HG03521 (cell line): ENCODE data around the gene SUSD4.

Experiments
- ATAC-seq: cut with Tn5 transposase; IDR thresholded peaks from one replicate; pipeline ENCODE4 v1.9.1; 2021; ENCODE audit warnings: mild to moderate bottlenecking, moderate library complexity; ENCODE audit not compliant: unreplicated experiment

SUSD4 gene

GRCh38 chr1:223233410-223234169, 130.4 kb downstream of the SUSD4 start:
- no peak for ATAC-seq

GRCh38 chr1:223233019-223233409, 131.0 kb downstream of the SUSD4 start:
- ATAC-seq: no peak

DNA sequence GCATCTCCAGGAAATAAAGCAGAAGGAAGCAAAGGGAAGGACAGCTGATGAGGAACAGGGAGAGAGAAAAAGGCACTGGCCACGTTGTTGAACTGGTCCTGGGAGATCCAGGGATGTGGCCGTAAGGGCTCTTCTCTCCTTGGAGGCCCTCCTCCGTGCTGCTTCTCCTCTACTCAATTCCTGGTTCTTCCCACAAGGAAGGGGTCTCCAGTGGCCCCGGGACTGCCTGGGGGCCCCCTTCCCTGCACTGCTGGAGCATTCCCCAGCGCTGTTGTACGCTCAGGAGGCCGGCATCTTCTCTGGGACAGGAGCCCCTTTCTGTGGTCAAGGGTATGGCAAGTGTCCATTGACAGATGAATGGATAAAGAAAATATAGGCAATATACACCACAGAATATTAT, 132.4 kb downstream of the SUSD4 start:
- no peak for ATAC-seq

DNA sequence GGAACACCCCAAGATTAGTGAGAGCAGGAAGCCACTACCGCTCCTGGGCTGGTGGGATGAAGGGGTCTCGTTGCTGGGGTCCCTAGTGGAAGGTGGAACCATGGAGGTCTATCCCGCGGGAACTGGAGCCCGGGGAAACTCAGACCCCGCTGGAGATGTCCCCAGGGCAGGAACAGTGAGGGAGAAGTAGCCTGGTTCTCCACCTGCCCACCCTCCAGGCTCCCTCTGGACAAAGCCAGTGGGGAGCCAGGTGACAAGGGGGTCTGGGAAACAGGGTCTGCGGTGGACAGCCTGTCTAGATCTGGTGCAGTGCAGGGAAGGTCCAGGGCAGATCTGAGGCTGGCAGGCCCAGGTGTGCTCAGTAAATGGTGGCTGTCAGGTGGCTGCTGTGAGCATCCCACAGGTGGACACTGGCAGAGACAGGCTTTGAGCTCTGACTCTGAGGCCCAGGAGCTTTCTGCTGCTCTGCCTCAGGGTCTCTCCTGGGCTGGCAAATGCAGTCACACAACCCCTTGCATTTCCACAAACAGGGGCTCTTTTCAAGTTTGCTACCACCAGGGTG, 132.9 kb downstream of the SUSD4 start:
- no peak for ATAC-seq

DNA sequence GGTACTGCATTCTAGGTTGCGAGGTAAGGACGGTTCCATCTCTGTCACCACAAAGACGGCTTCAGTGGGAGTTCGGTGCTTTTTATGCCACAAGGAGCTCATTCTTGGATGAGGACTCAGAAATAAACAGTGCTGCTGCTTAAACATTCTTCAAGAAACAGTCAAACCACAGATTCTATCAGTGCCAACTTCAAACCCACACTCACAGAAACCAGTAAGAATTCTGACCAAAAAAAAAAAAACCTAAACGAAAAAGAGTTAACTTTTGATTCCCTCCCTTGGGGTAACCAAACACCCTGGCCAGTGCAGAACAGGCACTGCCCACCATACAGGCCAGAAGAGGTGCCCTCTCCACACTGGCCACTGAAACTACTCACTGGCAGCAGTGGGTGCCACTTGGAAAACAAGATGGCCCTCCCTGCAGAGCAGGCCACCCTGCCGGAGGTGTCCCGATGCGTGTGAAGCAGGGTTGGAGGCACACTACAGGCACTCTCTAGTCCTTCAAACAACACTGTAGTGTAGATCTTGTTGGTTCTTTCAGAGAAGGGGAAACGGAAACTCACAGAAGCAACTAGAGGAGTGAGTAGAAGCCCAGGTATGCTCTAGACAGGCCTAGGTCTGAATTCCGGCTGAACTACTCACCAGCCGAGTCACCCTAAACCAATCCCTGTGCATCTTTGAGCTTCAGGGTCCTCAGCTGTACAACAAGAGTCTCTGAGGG, 133.7 kb downstream of the SUSD4 start:
- no peak for ATAC-seq

DNA sequence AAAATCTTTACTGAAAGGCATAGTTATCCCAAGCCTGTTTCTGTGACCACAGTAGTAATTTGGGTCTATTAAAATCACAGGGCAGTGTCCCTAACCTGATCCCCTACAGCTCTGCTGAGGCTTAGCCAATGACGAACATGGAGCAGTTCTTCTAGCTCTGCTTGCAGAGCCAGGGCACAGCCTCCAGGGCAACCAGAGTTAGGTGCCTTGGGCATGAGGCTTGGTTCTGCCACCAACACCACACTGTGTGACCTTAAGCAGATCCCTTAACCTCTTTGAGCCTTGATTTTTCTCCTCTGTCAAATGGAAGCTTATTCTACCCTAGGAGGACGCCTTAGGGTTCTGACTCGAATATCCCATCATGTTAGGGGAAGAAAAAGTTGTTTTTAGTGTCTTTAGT, 134.2 kb downstream of the SUSD4 start:
- no peak for ATAC-seq

GRCh38 chr1:223228931-223229528, 134.9 kb downstream of the SUSD4 start:
- ATAC-seq: no peak

- ATAC-seq: no peak
Observed at GRCh38 chr1:223228201-223228600, 135.8 kb downstream of the SUSD4 start.

- no peak for ATAC-seq
Observed at GRCh38 chr1:223227486-223228196, 136.3 kb downstream of the SUSD4 start.

GRCh38 chr1:223227031-223227430, 136.9 kb downstream of the SUSD4 start:
- ATAC-seq: no peak

GRCh38 chr1:223226271-223226670, 137.7 kb downstream of the SUSD4 start:
- no peak for ATAC-seq

DNA sequence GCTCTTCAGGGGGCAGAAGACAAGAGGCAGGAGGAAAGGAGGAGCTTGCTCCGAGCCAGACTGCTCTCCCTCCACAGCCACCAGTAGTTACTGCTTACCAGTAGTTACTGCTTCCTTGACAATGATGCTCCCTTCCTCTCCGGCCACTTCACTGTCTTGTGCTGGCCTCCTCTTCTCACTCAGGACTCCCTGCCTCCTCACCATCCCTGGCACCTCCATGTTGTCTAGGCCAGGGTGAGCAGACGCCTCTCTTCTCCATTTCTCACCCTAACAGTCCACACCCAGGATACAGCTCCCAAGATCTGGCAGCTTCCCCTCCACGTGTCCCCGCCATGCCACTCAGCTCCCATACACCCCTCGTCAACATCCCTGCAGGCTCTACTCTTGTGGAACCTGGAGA, 138.5 kb downstream of the SUSD4 start:
- no peak for ATAC-seq

DNA sequence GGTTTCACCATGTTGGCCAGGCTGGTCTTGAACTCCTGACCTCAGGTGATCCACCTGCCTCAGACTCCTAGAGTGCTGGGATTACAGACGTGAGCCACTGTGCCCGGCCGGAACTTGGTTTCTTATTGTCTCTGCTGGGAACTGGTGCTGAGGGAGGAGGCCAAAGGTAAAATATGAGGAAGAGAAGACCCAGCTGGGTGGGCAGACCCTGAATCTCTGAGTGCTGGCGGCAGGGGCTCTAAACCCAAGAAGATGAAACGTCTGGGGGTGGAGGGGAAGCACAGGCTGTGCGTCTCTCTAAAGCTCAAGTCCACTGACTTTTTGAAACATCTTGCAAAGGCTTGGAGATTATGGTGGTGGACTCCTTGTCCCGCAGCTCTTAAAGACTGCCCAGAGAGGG, 138.9 kb downstream of the SUSD4 start:
- ATAC-seq: no peak

GRCh38 chr1:223224465-223224864, 139.5 kb downstream of the SUSD4 start:
- no peak for ATAC-seq

DNA sequence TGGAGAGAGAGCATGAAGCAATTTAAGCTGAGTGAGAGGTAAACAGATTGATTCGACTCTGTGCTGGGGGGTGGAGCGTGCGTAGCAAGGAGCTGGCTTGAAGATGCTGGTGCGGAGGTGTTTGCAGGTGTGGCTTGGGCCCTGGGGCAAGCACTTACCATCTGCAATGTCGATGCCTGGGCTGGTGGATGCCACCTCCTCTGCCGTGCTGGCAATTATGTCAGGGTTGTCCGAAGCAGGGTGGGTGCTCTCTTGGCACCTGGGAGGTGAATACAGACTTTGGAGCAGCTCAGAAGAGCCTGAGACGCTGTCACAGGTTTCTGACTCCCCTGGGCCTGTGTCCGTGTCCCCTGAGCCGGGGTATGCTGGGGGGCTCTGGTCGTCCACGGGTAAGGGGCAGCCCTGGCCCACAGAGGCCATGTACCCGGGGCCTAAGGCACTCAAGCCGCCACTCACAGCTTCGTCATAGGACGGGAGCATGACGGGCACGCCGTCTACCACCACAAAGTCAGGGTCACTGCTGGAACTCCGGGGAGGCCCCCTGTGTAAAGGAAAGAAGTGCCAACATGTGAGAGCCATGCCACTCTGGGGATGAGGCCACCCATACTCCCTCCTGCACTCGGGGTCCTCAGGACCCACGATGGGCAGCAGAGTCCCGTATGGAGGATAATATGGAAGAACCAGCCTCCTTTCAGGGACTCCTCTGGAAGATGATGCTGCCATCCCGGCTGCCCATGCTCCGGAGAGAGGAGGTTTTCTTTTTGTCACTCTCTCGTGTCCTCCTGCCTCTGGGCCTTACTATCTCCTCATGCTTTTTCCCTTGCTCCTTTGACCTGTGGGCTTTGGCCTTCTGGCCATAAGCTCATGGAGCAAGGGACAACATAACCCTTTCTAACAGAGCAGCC, 140.6 kb downstream of the SUSD4 start:
- ATAC-seq: no peak

DNA sequence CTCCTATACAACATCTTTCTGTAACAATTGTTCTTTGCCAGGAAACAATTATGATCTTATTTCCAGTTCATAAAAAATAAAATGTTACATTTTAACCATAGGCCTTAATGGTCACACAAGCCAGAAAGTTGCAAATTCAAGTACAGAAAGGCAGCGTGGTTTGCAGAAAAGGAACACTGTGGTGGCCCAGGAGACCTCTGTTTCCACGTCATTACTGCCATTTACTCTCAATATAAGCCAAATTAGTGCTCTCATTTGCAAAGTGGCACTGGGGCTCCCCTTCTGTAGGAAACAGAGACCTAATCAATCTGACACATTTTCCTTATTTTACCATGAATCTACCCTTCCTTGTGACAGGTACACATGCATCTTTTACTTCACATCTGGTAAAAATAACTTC, 141.6 kb downstream of the SUSD4 start:
- ATAC-seq: no peak

- no peak for ATAC-seq
Observed at GRCh38 chr1:223221686-223222085, 142.3 kb downstream of the SUSD4 start.

DNA sequence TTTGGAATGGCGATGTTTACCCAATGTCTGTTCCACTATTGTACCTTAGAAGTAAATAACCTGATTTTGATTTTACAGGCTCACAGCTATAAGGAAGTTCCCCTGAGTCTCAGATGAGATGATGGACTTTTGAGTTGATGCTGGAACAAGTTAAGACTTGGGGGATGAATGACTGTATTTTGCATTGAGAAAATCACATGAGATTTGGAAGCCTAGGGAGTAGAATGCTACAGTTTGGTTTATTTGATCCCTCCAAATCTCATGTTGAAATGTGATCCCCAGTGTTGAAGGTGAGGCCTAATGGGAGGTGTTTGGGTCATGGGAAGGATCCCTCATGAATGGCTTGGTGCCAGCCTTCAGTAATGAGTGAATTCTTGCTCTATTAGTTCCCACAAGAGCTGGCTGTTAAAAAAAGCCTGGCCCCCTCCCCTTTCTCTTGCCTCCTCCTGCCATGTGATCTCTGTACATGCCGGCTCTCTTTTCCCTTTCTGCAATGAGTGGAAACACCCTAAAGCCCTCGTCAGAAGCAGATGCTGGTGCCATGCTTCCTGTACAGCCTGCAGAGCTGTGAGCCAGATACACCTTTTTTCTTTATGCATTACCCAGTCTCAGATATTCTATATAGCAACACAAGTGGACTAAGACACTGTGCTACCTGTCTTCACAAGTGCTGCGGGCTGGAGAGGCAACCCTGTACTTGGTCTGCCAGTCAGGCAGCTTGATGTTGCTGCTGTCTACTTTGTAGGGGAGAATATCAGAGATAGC, 143.9 kb downstream of the SUSD4 start:
- no peak for ATAC-seq

GRCh38 chr1:223219318-223219635, 144.7 kb downstream of the SUSD4 start:
- no peak for ATAC-seq

DNA sequence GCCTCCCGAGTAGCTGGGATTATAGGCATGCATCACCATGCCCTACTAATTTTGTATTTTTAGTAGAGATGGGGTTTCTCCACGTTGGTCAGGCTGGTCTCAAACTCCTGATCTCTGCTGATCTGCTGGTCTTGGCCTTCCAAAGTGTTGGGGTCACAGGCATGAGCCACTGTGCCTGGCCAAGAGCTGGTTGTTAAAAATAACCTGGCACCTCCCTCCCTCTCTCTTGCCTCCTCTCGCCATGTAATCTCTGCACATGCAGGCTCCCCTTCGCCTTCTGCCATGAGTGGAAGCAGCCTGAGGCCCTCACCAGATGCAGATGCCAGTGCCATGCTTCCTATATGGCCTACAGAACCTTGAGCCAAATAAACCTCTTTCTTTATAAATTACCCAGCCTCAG, 146.2 kb downstream of the SUSD4 start:
- no peak for ATAC-seq
